Psoas muscle (tissue), 8 donors: ENCODE measurements around the gene PPP1R15B. TPM values are rescaled to one million over a fixed set of nuclear protein-coding genes. Genes with fewer than 3 reads are reported as not detected.

Experiments
- ATAC-seq, 4 donors: fragments of 200-7000 bp; cut with Tn5 transposase; one replicate each; pipeline ENCODE4 v1.9.1; 2020; ENCODE audit warnings: moderate library complexity in 3 of 4, mild to moderate bottlenecking in 2 of 4
- DNase-seq, 2 donors: peaks; one replicate each; pipeline ENCODE4 v3.0.0-alpha.2; 2020
- H3K27ac ChIP-seq: fragments of 200-600 bp; one replicate; pipeline ENCODE4 v1.8.0; 2022
- H3K27me3 ChIP-seq, 3 donors: fragments of 200-600 bp in 1 of 3; one replicate each; pipeline versions ENCODE4 v1.6.1 to v1.8.0; 2013 to 2022; ENCODE audit warnings: low read length in 2 of 3, mild to moderate bottlenecking in 2 of 3, moderate library complexity in 1 of 3; ENCODE audit not compliant: insufficient read depth in 3 of 3
- H3K36me3 ChIP-seq, 2 donors: fragments of 200-600 bp in 1 of 2; one replicate each; pipeline versions ENCODE4 v1.6.1 to v1.8.0; 2013 to 2022; ENCODE audit warnings: low read depth in 1 of 2, mild to moderate bottlenecking in 1 of 2, moderate library complexity in 1 of 2; ENCODE audit not compliant: insufficient read depth in 1 of 2
- H3K4me1 ChIP-seq: fragments of 200-600 bp; one replicate; pipeline ENCODE4 v1.8.0; 2022
- H3K4me3 ChIP-seq: fragments of 200-600 bp; one replicate; pipeline ENCODE4 v1.8.0; 2022; ENCODE audit warnings: mild to moderate bottlenecking
- H3K9me3 ChIP-seq: fragments of 200-600 bp; one replicate; pipeline ENCODE4 v1.8.0; 2022
- CTCF ChIP-seq: fragments of 200-600 bp; IDR thresholded peaks from one replicate; pipeline ENCODE4 v1.8.0; 2022; ENCODE audit warnings: antibody characterized with exemption
- WGBS, 3 donors: extraction: QIAGEN DNeasy Blood & Tissue Kit; methylation state at CpG; one replicate each; pipeline versions ENCODE4 v1.1.6 to v1.1.7; 2013; 5-methylcytosine and 5-hydroxymethylcytosine counted together
- intact Hi-C, 2 donors: fragments of 100-400 bp; cut with DNase I; formaldehyde crosslinking; loops; one replicate each; pipeline versions ENCODE4 v1.11.0 to v1.14.2; 2022
- polyA plus RNA-seq, 3 donors: library from polyadenylated mRNA; stranded (reverse); fragments of 200-250 nt; gene quantifications; one replicate each; pipeline ENCODE4 v1.2.3, GENCODE V29; 2013
- total RNA-seq, 4 donors: library from RNA; stranded (reverse); fragmentation: NEBNext Ultra II Directional in 2 of 4; extraction: Animal tissue kit (Norgen Biotek cat#: 25700) in 2 of 4; gene quantifications; one replicate each; pipeline versions ENCODE4 v1.2.1 to v1.2.4, GENCODE V29; 2021 to 2023
- donor health status: healthy with polysubstance abuse.
- donor health status: DM: no; HTN: no; CAD: no; lungs with moderate emphysema.
- donor health status: Bipolar disorder and iron deficiency.
- donor health status: healthy.
- donor health status: DM: yes; HTN: yes; CAD: no.
- donor health status: DM: no; HTN: no; CAD: no.
- donor health status: DM: no; HTN: no; CAD: no.
- donor health status: DM: yes; HTN: yes; CAD: no.

The PPP1R15B gene
- total and polyA plus RNA-seq, 7 donors = 12.2 to 35.2 (median 19.3) TPM

DNA sequence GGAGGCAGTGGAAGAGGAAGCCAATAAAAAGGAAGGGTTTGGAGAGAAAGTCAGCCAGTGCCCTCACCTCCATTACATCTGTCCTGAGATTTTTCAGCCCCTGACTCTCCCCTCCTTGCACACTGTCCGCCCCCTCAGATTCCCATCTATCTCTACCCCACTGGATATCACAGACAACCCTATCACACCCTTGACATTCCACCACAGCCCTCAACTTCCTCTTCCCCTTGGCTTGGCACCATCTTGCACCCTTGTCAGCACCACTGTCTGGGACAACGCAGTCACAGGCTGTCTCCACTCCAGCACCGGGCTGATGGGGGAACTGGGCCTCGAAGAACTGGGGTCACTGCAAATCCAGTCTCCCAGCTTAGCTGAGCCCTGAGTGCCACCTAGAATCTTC lies 37.7 kb downstream of the PPP1R15B start:
- no peak for TF ChIP-seq CTCF
- Histone ChIP-seq H3K27me3 (peaks cover 0 to 32% (median 2%) of the 10 kb centered on the region in 3 donors), H3K4me1 (peaks cover 9% of the 10 kb centered on the region), H3K9me3 (no peaks in the 10 kb centered on the region), H3K36me3 (no peaks in the 10 kb centered on the region), H3K4me3 (no peak overlapping the region), H3K27ac (no peak overlapping the region)
- WGBS, 3 donors = 87 to 91% (median 89%) methylated on average over 4 of the region's 4 CpGs
- ATAC-seq (no peak), DNase-seq (no peak)
- intact Hi-C loops = no loop called here

DNA sequence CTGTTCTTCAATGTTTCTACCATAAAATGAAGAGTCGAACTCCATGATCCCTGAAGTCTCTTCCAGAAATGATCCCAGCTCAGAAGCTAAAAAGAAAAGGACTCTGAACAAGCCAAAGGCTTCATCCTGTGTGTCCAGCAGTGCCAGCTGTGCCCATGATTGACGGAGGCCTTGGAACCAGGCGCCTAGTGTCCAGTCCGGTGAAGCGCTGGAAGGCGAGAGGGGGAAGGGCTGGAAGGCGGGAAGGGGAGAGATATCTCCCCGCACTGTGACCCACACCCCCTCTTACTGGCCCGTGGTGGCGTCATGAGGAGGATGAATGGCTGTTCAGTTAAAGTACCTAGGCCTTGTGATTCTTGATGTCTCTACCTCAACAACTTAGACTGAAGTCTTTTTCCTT lies 41.4 kb downstream of the PPP1R15B start:
- 67 to 72% (median 69%) methylated on average over 10 of the region's 10 CpGs for WGBS, 3 donors
- TF ChIP-seq CTCF = no peak
- H3K9me3 ChIP-seq = no peaks in the 10 kb centered on the region
- no peak for ATAC-seq
- no peaks in the 10 kb centered on the region for H3K4me1 ChIP-seq
- no peaks in the 10 kb centered on the region for H3K36me3 ChIP-seq
- DNase-seq = no peak
- peaks cover 0 to 11% (median 2%) of the 10 kb centered on the region in 3 donors for H3K27me3 ChIP-seq
- no peak overlapping the region for H3K27ac ChIP-seq
- intact Hi-C loops = no loop called here
- no peak overlapping the region for H3K4me3 ChIP-seq

- no peak overlapping the region for H3K4me3 ChIP-seq
- DNase-seq = no peak
- H3K36me3 ChIP-seq = no peaks in the 10 kb centered on the region
- ATAC-seq = no peak
- H3K27me3 ChIP-seq = peaks cover 0 to 2% (median 1%) of the 10 kb centered on the region in 3 donors
- no peak for TF ChIP-seq CTCF
- H3K27ac ChIP-seq = no peak overlapping the region
- 35% methylated on average over 13 of the region's 13 CpGs for WGBS, 3 donors
- intact Hi-C loops = loop anchor here (10.0 kb wide), 1 partner anchor 504 kb away; the partner anchor contains the start of gene SNRPE (in 2 of the 2)
- no peaks in the 10 kb centered on the region for H3K4me1 ChIP-seq
- H3K9me3 ChIP-seq = no peaks in the 10 kb centered on the region
Observed at GRCh38 chr1:204368996-204369726, 42.5 kb downstream of the PPP1R15B start.

DNA sequence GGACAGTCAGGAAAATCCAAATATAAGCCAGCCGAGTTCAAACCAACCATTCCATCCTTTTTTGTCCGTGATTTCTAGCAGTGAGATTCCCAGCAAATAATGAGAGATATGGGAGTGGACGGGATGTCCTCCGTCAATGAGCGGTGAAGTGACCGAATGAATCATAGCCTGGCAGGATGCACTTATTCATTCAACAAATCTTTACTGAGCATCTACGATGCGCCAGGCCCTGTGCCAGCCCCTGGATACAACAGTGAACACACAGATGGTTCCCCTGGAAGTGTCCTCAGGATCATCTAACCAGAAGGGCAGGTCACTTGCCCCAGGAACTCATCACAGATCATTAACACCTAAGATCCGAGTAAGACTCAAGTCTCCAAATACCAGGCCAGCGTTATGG lies 43.7 kb downstream of the PPP1R15B start:
- Histone ChIP-seq H3K4me1 (peaks cover 5% of the 10 kb centered on the region), H3K27ac (no peak overlapping the region), H3K9me3 (no peaks in the 10 kb centered on the region), H3K27me3 (peaks cover 0 to 4% (median 4%) of the 10 kb centered on the region in 3 donors), H3K4me3 (no peak overlapping the region), H3K36me3 (no peaks in the 10 kb centered on the region)
- WGBS, 3 donors = 57 to 68% (median 59%) methylated on average over 10 of the region's 10 CpGs
- ATAC-seq (no peak), DNase-seq (no peak)
- no peak for TF ChIP-seq CTCF
- intact Hi-C loops = loop anchor here (10.0 kb wide), 1 partner anchor 503 kb away; the partner anchor contains the start of gene SNRPE (in 2 of the 2)
